OCI-LY1 (cell line): ENCODE measurements around the gene DHDDS.

Experiments
- H2AFZ ChIP-seq: fragments of 200-600 bp; sonication (generic), shearing (Covaris generic); 2 replicates; pipeline ENCODE4 v1.6.0; 2014; ENCODE audit warnings: antibody characterized with exemption, mild to moderate bottlenecking, low read length
- H3F3A ChIP-seq: fragments of 200-600 bp; sonication (generic), shearing (Covaris generic); 2 replicates; pipeline ENCODE4 v1.6.0; 2014; ENCODE audit warnings: mild to moderate bottlenecking, antibody characterized with exemption, low read length, moderate library complexity; ENCODE audit not compliant: insufficient read depth
- H3K27ac ChIP-seq: fragments of 200-600 bp; sonication (generic); 2 replicates; pipeline ENCODE4 v1.5.1; 2014; ENCODE audit warnings: low read length, mixed run types, mild to moderate bottlenecking, low read depth; ENCODE audit not compliant: poor library complexity, severe bottlenecking
- H3K27me3 ChIP-seq: fragments of 200-600 bp; sonication (generic); 2 replicates; pipeline ENCODE4 v1.6.0; 2014; ENCODE audit warnings: antibody characterized with exemption, mild to moderate bottlenecking, low read length, moderate library complexity; ENCODE audit not compliant: insufficient read depth
- H3K36me3 ChIP-seq: fragments of 200-600 bp; sonication (generic); 2 replicates; pipeline ENCODE4 v1.6.1; 2014; ENCODE audit warnings: mild to moderate bottlenecking, antibody characterized with exemption, low read length, moderate library complexity, mixed read lengths; ENCODE audit not compliant: insufficient read depth
- H3K4me1 ChIP-seq: fragments of 200-600 bp; sonication (generic); 2 replicates; pipeline ENCODE4 v1.5.1; 2014; ENCODE audit warnings: mild to moderate bottlenecking, low read length, moderate library complexity; ENCODE audit not compliant: insufficient read depth, severe bottlenecking
- H3K4me2 ChIP-seq: fragments of 200-600 bp; sonication (generic), shearing (Covaris generic); 2 replicates; pipeline ENCODE4 v1.6.1; 2014; ENCODE audit warnings: low read length
- H3K4me3 ChIP-seq: fragments of 200-600 bp; sonication (generic); 2 replicates; pipeline ENCODE4 v1.5.1; 2014; ENCODE audit warnings: low read length, low read depth, mild to moderate bottlenecking, mixed read lengths; ENCODE audit not compliant: poor library complexity, severe bottlenecking
- H3K79me2 ChIP-seq: fragments of 200-600 bp; shearing (Covaris generic); 2 replicates; pipeline ENCODE4 v1.6.1; 2016; ENCODE audit warnings: mixed run types, low read length, mixed read lengths; ENCODE audit not compliant: insufficient read depth
- H3K9ac ChIP-seq: fragments of 200-600 bp; sonication (generic), shearing (Covaris generic); 2 replicates; pipeline ENCODE4 v1.6.1; 2014; ENCODE audit warnings: mild to moderate bottlenecking, low read length, mixed read lengths
- H3K9me2 ChIP-seq: fragments of 200-600 bp; sonication (generic), shearing (Covaris generic); 2 replicates; pipeline ENCODE4 v1.6.1; 2014; ENCODE audit warnings: low read depth, mild to moderate bottlenecking, low read length, mixed read lengths
- H3K9me3 ChIP-seq: fragments of 200-600 bp; shearing (Covaris generic); 2 replicates; pipeline ENCODE4 v1.6.1; 2014; ENCODE audit warnings: low read length, mixed read lengths
- H4K20me1 ChIP-seq: fragments of 200-600 bp; sonication (generic), shearing (Covaris generic); 2 replicates; pipeline ENCODE4 v1.6.0; 2016; ENCODE audit warnings: mild to moderate bottlenecking, low read length; ENCODE audit not compliant: insufficient read depth
- EZH2 ChIP-seq: fragments of 200-600 bp; sonication (generic), shearing (Covaris generic); IDR thresholded peaks from 2 replicates; pipeline ENCODE4 v1.8.0; 2017; ENCODE audit warnings: borderline replicate concordance, mixed run types, mild to moderate bottlenecking, antibody characterized with exemption, low read length, moderate library complexity, mixed read lengths
- TF ChIP-seq, protein P1 (sequence below): fragments of 200-600 bp; sonication (generic), shearing (Covaris generic); IDR thresholded peaks from 2 replicates; pipeline ENCODE4 v1.5.1; 2017; ENCODE audit warnings: mild to moderate bottlenecking, antibody characterized with exemption, low read length, moderate library complexity, mixed read lengths

DHDDS gene

GRCh38 chr1:26391450-26391849 lies 40.7 kb upstream of the DHDDS start:
- Histone ChIP-seq H3K27me3 (peaks cover 8% of the 10 kb centered on the region; the same call in 1 of the 2 replicates), H3K4me1 (no peaks in the 10 kb centered on the region), H3K4me2 (no peak overlapping the region), H3F3A (no peaks in the 10 kb centered on the region), H2AFZ (no peak overlapping the region), H3K27ac (no peak overlapping the region), H3K79me2 (no peaks in the 10 kb centered on the region), H3K36me3 (no peaks in the 10 kb centered on the region), H3K9me3 (no peaks in the 10 kb centered on the region), H3K4me3 (no peak overlapping the region), H3K9me2 (no peaks in the 10 kb centered on the region), H3K9ac (no peak overlapping the region), H4K20me1 (no peaks in the 10 kb centered on the region)
- no peak for TF ChIP-seq EZH2
- TF ChIP-seq, protein P1, sequence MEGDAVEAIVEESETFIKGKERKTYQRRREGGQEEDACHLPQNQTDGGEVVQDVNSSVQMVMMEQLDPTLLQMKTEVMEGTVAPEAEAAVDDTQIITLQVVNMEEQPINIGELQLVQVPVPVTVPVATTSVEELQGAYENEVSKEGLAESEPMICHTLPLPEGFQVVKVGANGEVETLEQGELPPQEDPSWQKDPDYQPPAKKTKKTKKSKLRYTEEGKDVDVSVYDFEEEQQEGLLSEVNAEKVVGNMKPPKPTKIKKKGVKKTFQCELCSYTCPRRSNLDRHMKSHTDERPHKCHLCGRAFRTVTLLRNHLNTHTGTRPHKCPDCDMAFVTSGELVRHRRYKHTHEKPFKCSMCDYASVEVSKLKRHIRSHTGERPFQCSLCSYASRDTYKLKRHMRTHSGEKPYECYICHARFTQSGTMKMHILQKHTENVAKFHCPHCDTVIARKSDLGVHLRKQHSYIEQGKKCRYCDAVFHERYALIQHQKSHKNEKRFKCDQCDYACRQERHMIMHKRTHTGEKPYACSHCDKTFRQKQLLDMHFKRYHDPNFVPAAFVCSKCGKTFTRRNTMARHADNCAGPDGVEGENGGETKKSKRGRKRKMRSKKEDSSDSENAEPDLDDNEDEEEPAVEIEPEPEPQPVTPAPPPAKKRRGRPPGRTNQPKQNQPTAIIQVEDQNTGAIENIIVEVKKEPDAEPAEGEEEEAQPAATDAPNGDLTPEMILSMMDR = peak; percentile 47

DNA sequence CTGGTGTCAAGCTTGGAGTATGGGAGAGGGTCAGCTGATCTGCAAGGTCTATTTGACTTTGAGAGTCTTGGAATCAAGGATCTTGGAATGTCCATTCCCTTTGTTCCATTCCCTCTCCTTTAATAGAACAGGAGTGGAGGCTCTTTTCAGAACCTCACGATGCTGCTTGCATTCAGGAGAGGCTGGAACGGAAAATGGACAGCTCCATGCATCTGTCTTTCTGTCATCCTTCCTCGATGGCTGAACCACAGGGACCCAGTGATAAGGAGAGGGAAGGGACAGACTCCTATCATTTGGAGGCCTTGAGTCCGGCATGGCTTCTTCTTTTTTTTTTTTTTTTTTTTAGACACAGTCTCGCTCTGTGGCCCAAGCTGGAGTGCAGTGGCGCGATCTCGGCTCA lies 36.4 kb upstream of the DHDDS start:
- Histone ChIP-seq H3K4me1 (no peaks in the 10 kb centered on the region), H3K36me3 (no peaks in the 10 kb centered on the region), H3K27ac (no peak overlapping the region), H3K79me2 (no peaks in the 10 kb centered on the region), H3F3A (no peaks in the 10 kb centered on the region), H2AFZ (no peak overlapping the region), H3K9me2 (no peaks in the 10 kb centered on the region), H3K9me3 (no peaks in the 10 kb centered on the region), H3K27me3 (0 out of 2 replicates have a peak, but pooled peaks cover 4% of the 10 kb centered on the region), H3K9ac (no peak overlapping the region), H3K4me2 (no peak overlapping the region), H4K20me1 (no peaks in the 10 kb centered on the region), H3K4me3 (no peak overlapping the region)
- TF ChIP-seq, protein P1 = no peak
- TF ChIP-seq EZH2 = no peak

- Histone ChIP-seq H3K4me2 (no peak overlapping the region), H2AFZ (no peak overlapping the region), H3K36me3 (no peaks in the 10 kb centered on the region), H3K9ac (no peak overlapping the region), H3K9me3 (no peaks in the 10 kb centered on the region), H3K27ac (no peak overlapping the region), H3K27me3 (no peaks in the 10 kb centered on the region), H3K4me1 (no peaks in the 10 kb centered on the region), H3F3A (no peaks in the 10 kb centered on the region), H4K20me1 (no peaks in the 10 kb centered on the region), H3K79me2 (no peaks in the 10 kb centered on the region), H3K9me2 (no peaks in the 10 kb centered on the region), H3K4me3 (no peak overlapping the region)
- TF ChIP-seq, protein P1 = no peak
- no peak for TF ChIP-seq EZH2
These were observed 33.1 kb upstream of the DHDDS start for GRCh38 chr1:26399034-26399433.
